Spinal cord (tissue), 10 donors: ENCODE data around the gene RNF112. TPM values are rescaled to one million over a fixed set of nuclear protein-coding genes. Genes with fewer than 3 reads are reported as not detected.

ENCODE experiments used
- DNase-seq, 6 donors: peaks; one replicate each; pipeline versions ENCODE4 v3.0.0 to v3.0.0-alpha.2; 2013 to 2015; ENCODE audit warnings: low spot score in 6 of 6, low read depth in 4 of 6
- H3K27ac ChIP-seq: one replicate; pipeline ENCODE4 v1.5.1; 2013; ENCODE audit warnings: low read depth, low read length, control low read depth
- H3K27me3 ChIP-seq: one replicate; pipeline ENCODE4 v1.6.1; 2013; ENCODE audit warnings: low read length; ENCODE audit not compliant: control insufficient read depth, insufficient read depth
- H3K36me3 ChIP-seq: one replicate; pipeline ENCODE4 v1.6.1; 2013; ENCODE audit warnings: low read length; ENCODE audit not compliant: control insufficient read depth, insufficient read depth
- H3K4me1 ChIP-seq: one replicate; pipeline ENCODE4 v1.6.1; 2013; ENCODE audit warnings: low read length; ENCODE audit not compliant: control insufficient read depth, insufficient read depth
- H3K4me3 ChIP-seq: one replicate; pipeline ENCODE4 v1.5.1; 2013; ENCODE audit warnings: low read depth, low read length, control low read depth
- H3K9me3 ChIP-seq: one replicate; pipeline ENCODE4 v1.6.1; 2013; ENCODE audit warnings: low read length; ENCODE audit not compliant: control insufficient read depth, insufficient read depth
- WGBS: methylation state at CpG from one replicate; pipeline ENCODE4 v1.1.5; 2013; ENCODE audit warnings: missing lambda C conversion rate; ENCODE audit not compliant: insufficient coverage; 5-methylcytosine and 5-hydroxymethylcytosine counted together
- long read RNA-seq, 4 donors: transcript quantifications; one replicate each; lab custom pipeline, GENCODE V29; 2026
- polyA plus RNA-seq, 2 donors: library from polyadenylated mRNA; unstranded; fragments of 120-200 nt; gene quantifications; one replicate each; pipeline ENCODE4 v1.2.1, GENCODE V29; 2013; ENCODE audit not compliant: insufficient read length in 2 of 2
- total RNA-seq, 2 donors: library from RNA; depleted of rRNA in 1 of 2; stranded (reverse); fragments of 120-200 nt in 1 of 2; fragments of >200 nt in 1 of 2; gene quantifications; one replicate each; pipeline versions ENCODE4 v1.2.3 to v1.2.4, GENCODE V29; 2013 to 2014
- donor health status: healthy.

The RNF112 gene
- 1 to 10 TPM; 7.9 to 9.7 TPM for total RNA-seq
- polyA plus RNA-seq = 10 to 100 TPM; 27.7 to 31.8 TPM
- long read RNA-seq, donor 1, partial matches to known transcripts = 0 of 2 reads
- long read RNA-seq, donor 1, other reads (novel, unspliced or antisense) = 0 of 2 reads
- long read RNA-seq, donor 2 = 0 reads
- long read RNA-seq, donor 3 = 0 reads
- long read RNA-seq, donor 4 = 0 reads

GRCh38 chr17:19410875-19411620, at the start of gene RNF112:
Gene RNF112, plus strand, starts transcription at chr17:19411232. Its CDS starts 177 bp downstream, at chr17:19411409.
- Histone ChIP-seq H3K36me3 (peaks cover 39% of the 10 kb centered on the region), H3K9me3 (no peaks in the 10 kb centered on the region), H3K4me1 (peaks cover 50% of the 10 kb centered on the region), H3K4me3 (peak within 1 kb of the TSS; percentile 42), H3K27ac (peak within 1 kb of the TSS; percentile 57), H3K27me3 (no peaks in the 10 kb centered on the region)
- DNase-seq = peak in 4 of 6 donors; percentile 45 to 96 (median 76)
- WGBS = 7% methylated on average over 20 of the region's 23 CpGs

DNA sequence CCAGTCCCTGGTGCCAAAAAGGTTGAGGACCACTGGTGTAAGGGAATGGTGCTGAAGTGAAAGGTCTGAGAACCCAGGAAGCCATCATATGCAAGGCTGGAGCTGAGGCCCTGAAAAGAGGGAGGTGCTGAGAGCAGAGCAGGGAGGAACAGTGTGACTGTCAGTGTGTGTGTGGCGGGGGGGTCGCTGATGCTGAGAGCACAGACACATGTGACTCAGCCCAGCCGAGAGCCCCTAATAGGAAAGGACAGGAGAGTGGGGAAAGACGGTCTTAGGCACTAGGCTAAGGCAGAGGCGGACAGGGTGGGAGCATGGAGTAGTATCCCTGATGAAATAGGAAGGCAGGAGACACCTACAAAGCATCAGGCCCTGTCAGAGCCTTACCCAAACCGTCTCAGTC, 49.7 kb upstream of the RNF112 start:
- Histone ChIP-seq H3K9me3 (no peaks in the 10 kb centered on the region), H3K36me3 (peaks cover 39% of the 10 kb centered on the region), H3K4me3 (peak overlapping the region; percentile 93), H3K4me1 (peaks cover 33% of the 10 kb centered on the region), H3K27ac (no peak overlapping the region), H3K27me3 (no peaks in the 10 kb centered on the region)
- no peak for DNase-seq
- WGBS = 86% methylated on average over 3 of the region's 6 CpGs

DNA sequence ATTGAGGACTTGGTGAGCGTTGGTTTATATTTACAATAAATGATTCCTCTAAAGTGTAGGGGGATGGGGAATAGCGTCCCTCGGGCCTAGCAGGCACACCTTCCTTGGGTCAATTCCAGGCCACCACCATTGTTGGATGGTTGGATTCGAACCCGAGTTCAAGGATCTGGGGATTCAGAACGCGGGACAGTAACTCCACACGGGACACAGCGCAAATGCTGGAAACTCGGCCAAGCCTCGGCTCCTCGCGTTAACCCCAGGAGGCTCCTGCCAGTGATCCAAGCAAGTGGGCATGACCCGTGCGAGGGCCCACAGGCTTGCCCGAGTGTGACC, 49.1 kb upstream of the RNF112 start:
- H3K36me3 ChIP-seq = peaks cover 37% of the 10 kb centered on the region
- no peaks in the 10 kb centered on the region for H3K27me3 ChIP-seq
- DNase-seq = no peak
- H3K4me1 ChIP-seq = peaks cover 33% of the 10 kb centered on the region
- 15% methylated on average over 13 of the region's 16 CpGs for WGBS
- H3K27ac ChIP-seq = peak overlapping the region; percentile 92
- peak overlapping the region; percentile 93 for H3K4me3 ChIP-seq
- H3K9me3 ChIP-seq = no peaks in the 10 kb centered on the region

GRCh38 chr17:19362277-19363113, 48.5 kb upstream of the RNF112 start, which contains the start of gene B9D1:
Gene B9D1, minus strand, starts transcription at chr17:19362723. Its CDS starts 154 bp downstream, at chr17:19362569.
- Histone ChIP-seq H3K27ac (peak within 1 kb of the TSS; percentile 92), H3K27me3 (no peaks in the 10 kb centered on the region), H3K4me1 (peaks cover 33% of the 10 kb centered on the region), H3K4me3 (peak within 1 kb of the TSS; percentile 93), H3K9me3 (no peaks in the 10 kb centered on the region), H3K36me3 (peaks cover 33% of the 10 kb centered on the region)
- peak; percentile 88 to 98 (median 93) for DNase-seq
- under 1% methylated on average over 83 of the region's 83 CpGs for WGBS

DNA sequence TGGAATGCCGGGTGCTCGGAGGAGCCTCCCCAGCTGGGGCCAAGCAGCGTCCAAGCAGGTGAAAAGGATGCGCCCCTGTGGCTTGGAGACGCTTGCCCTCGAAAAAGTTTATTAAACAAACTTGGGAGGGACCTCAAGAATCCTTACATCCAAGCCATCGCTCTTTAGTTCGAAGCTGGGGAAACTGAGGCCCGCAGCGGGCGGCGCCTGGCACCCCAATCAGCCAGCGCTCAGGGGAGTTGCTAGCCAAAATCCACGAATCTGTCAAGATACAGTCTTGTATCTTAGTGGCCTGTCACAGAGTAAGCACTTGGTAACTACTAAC, 48.0 kb upstream of the RNF112 start:
- Histone ChIP-seq H3K27ac (peak overlapping the region; percentile 92), H3K4me3 (peak overlapping the region; percentile 93), H3K9me3 (no peaks in the 10 kb centered on the region), H3K4me1 (peaks cover 33% of the 10 kb centered on the region), H3K27me3 (no peaks in the 10 kb centered on the region), H3K36me3 (peaks cover 28% of the 10 kb centered on the region)
- no peak for DNase-seq
- WGBS = 0% methylated on average over 6 of the region's 14 CpGs

GRCh38 chr17:19363460-19364035, 47.5 kb upstream of the RNF112 start:
- peak overlapping the region; percentile 92 for H3K27ac ChIP-seq
- H3K36me3 ChIP-seq = peaks cover 23% of the 10 kb centered on the region
- DNase-seq = no peak
- H3K4me3 ChIP-seq = no peak overlapping the region
- no peaks in the 10 kb centered on the region for H3K9me3 ChIP-seq
- WGBS = 59% methylated on average over 6 of the region's 6 CpGs
- no peaks in the 10 kb centered on the region for H3K27me3 ChIP-seq
- H3K4me1 ChIP-seq = peaks cover 33% of the 10 kb centered on the region

DNA sequence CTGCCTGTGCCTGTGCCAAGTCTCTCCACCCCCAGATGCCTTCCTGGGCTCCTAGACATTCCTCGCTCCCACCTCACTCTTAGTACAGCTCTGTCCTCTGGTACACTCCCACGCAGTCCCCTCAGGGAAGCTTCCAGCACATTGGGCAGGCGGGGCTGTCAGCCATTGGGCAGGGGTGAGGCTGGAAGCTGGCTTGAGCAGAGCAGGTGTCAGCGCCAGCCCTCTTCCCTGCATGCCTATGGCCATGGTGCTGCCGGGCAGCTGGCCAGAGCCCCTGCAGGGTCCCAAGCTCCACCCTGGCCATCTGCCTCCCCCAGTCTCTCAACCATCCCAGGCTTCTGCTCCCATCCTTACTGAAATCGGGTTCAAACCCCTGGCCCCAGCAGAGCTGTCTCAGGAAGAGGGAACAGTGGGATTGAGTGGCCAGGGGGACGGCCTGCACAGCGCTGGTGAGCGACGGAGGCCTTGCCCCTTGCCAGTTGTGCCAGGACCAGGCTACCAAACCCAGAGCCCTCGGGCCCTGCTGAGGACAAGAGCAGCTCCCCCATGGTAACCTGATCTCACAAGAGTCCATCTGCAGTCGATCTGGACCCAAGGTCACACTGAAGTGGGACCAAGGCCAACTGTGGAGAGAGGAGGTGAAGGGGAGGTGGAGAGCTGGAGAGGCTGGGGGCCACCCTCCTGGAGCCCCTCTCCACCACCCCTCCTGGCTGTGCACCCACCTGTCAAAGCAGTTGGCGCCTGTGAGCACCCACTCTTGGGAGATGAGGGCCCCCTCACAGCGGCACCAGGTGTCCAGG, 46.1 kb upstream of the RNF112 start:
- H3K4me3 ChIP-seq = no peak overlapping the region
- H3K36me3 ChIP-seq = peaks cover 12% of the 10 kb centered on the region
- peak in 1 of 6 donors; percentile 50 for DNase-seq
- H3K9me3 ChIP-seq = no peaks in the 10 kb centered on the region
- no peak overlapping the region for H3K27ac ChIP-seq
- 60% methylated on average over 12 of the region's 14 CpGs for WGBS
- no peaks in the 10 kb centered on the region for H3K27me3 ChIP-seq
- peaks cover 33% of the 10 kb centered on the region for H3K4me1 ChIP-seq

DNA sequence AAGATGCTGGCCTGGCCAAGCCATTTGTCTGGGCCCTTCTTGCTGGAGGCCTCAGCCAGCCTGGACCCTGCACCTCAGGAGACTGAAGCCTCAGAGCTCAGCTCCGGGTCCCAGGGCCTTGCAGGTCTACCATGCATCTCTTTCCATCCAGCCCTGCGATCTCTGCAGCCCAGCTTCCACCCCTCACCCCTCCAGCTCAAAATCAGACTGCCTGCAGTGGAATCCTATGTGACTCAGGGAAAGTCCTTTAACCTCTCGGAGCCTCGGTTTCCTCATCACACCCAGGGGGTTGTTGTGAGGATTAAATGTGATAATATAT, 45.6 kb upstream of the RNF112 start:
- H3K4me1 ChIP-seq = peaks cover 35% of the 10 kb centered on the region
- DNase-seq = no peak
- 79% methylated on average over 2 of the region's 4 CpGs for WGBS
- H3K27me3 ChIP-seq = no peaks in the 10 kb centered on the region
- no peak overlapping the region for H3K4me3 ChIP-seq
- H3K27ac ChIP-seq = no peak overlapping the region
- H3K9me3 ChIP-seq = no peaks in the 10 kb centered on the region
- H3K36me3 ChIP-seq = peaks cover 13% of the 10 kb centered on the region
